ENCODE measurements around the gene USP32.
"Not testable (repeated sequence)": the region's sequence is repeated elsewhere in the genome, so short reads cannot be mapped to it uniquely, and the experiment has no call there.

The USP32 gene

GRCh38 chr17:60330731-60331130 is 61.2 kb downstream of the USP32 start:
- DNase-seq (ENCODE audit: low spot score): no peak

GRCh38 chr17:60328679-60329078 is 63.3 kb downstream of the USP32 start:
- DNase-seq (ENCODE audit: low spot score): no peak

- DNase-seq (ENCODE audit: low spot score): no peak
These were observed 64.0 kb downstream of the USP32 start for GRCh38 chr17:60327901-60328273.

GRCh38 chr17:60327134-60327900 is 64.6 kb downstream of the USP32 start:
- DNase-seq (ENCODE audit: low spot score): no peak

- DNase-seq (ENCODE audit: low spot score): no peak
These were observed 65.2 kb downstream of the USP32 start for GRCh38 chr17:60326702-60327101.

- no peak for DNase-seq (ENCODE audit: low spot score)
These were observed 66.0 kb downstream of the USP32 start for GRCh38 chr17:60325730-60326524.

- DNase-seq (ENCODE audit: low spot score): no peak
These were observed 68.2 kb downstream of the USP32 start for GRCh38 chr17:60323754-60324153.

- DNase-seq (ENCODE audit: low spot score): no peak
These were observed 69.9 kb downstream of the USP32 start for GRCh38 chr17:60322056-60322387.

- DNase-seq (ENCODE audit: low spot score): no peak
These were observed 70.4 kb downstream of the USP32 start for GRCh38 chr17:60321336-60322055.

GRCh38 chr17:60318830-60319229 is 73.1 kb downstream of the USP32 start:
- no peak for DNase-seq (ENCODE audit: low spot score)

GRCh38 chr17:60318326-60318725 is 73.6 kb downstream of the USP32 start:
- no peak for DNase-seq (ENCODE audit: low spot score)

GRCh38 chr17:60315650-60316049 is 76.3 kb downstream of the USP32 start:
- no peak for DNase-seq (ENCODE audit: low spot score)

GRCh38 chr17:60314900-60315299 is 77.0 kb downstream of the USP32 start:
- DNase-seq (ENCODE audit: low spot score): not testable (repeated sequence)

- DNase-seq (ENCODE audit: low spot score): no peak
These were observed 77.5 kb downstream of the USP32 start for GRCh38 chr17:60314423-60314822.

- DNase-seq (ENCODE audit: low spot score): no peak
These were observed 80.0 kb downstream of the USP32 start for GRCh38 chr17:60311936-60312335.

GRCh38 chr17:60311186-60311585 is 80.7 kb downstream of the USP32 start:
- no peak for DNase-seq (ENCODE audit: low spot score)

- DNase-seq (ENCODE audit: low spot score): peak; percentile 12
These were observed 86.8 kb downstream of the USP32 start for GRCh38 chr17:60305141-60305540.

GRCh38 chr17:60304502-60304901 is 87.4 kb downstream of the USP32 start:
- DNase-seq (ENCODE audit: low spot score): no peak

GRCh38 chr17:60303406-60304099 is 88.4 kb downstream of the USP32 start:
- no peak for DNase-seq (ENCODE audit: low spot score)

- no peak for DNase-seq (ENCODE audit: low spot score)
These were observed 90.3 kb downstream of the USP32 start for GRCh38 chr17:60301649-60302048.

GRCh38 chr17:60300949-60301348 is 91.0 kb downstream of the USP32 start:
- no peak for DNase-seq (ENCODE audit: low spot score)

GRCh38 chr17:60300011-60300410 is 91.9 kb downstream of the USP32 start:
- DNase-seq (ENCODE audit: low spot score): no peak
